ENCODE measurements around the gene NELFE.
"Not testable (repeated sequence)": the region's sequence is repeated elsewhere in the genome, so short reads cannot be mapped to it uniquely, and the experiment has no call there.

The NELFE gene

DNA sequence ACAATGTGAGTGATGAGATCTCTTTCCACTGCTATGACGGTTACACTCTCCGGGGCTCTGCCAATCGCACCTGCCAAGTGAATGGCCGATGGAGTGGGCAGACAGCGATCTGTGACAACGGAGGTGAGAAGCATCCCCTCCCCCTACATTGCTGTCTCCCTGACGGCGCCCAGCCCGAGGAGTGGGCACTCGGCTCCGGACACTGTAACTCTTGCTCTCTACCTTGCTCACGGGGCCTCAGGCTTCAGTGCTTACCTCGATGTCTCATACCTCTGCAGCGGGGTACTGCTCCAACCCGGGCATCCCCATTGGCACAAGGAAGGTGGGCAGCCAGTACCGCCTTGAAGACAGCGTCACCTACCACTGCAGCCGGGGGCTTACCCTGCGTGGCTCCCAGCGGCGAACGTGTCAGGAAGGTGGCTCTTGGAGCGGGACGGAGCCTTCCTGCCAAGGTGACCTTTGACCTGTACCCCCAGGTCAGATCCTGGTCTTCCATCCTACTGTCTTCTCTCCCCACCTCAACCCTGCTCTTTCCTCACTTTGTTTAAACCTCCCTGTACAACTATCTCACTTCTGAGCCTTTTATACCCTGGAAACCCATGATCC is 11.6 kb downstream of the NELFE start:
- Mint-ChIP-seq H3K27me3 (peaks cover 33% of the 10 kb centered on the region), H3K4me3 (no peak overlapping the region), H3K4me1 (peaks cover 7% of the 10 kb centered on the region), H3K9me3 (no peaks in the 10 kb centered on the region), H3K36me3 (no peaks in the 10 kb centered on the region), H3K27ac (no peak overlapping the region)
- ATAC-seq: no peak

DNA sequence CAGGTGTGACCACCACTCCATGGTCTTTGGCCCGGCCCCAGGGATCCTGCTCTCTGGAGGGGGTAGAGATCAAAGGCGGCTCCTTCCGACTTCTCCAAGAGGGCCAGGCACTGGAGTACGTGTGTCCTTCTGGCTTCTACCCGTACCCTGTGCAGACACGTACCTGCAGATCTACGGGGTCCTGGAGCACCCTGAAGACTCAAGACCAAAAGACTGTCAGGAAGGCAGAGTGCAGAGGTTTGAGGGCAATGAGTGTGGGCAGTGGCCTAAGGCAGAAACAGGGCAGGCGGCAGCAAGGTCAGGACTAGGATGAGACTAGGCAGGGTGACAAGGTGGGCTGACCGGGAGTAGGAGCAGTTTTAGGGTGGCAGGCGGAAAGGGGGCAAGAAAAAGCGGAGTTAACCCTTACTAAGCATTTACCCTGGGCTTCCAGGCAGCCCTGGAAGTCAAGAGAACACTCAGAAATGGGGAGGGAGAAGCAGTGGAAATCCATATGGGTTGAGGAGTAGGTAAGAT is 12.3 kb downstream of the NELFE start:
- Mint-ChIP-seq H3K4me1 (peaks cover 7% of the 10 kb centered on the region), H3K4me3 (no peak overlapping the region), H3K27ac (no peak overlapping the region), H3K9me3 (no peaks in the 10 kb centered on the region), H3K36me3 (no peaks in the 10 kb centered on the region), H3K27me3 (peaks cover 36% of the 10 kb centered on the region)
- no peak for ATAC-seq

GRCh38 chr6:31945507-31946369 is 13.0 kb downstream of the NELFE start, which contains the start of gene CFB:
CFB (plus strand) TSS chr6:31946095; CDS start chr6:31946222, 127 bp downstream.
- H3K27ac Mint-ChIP-seq: no peak within 1 kb of the TSS
- ATAC-seq: no peak
- H3K4me3 Mint-ChIP-seq: no peak within 1 kb of the TSS

DNA sequence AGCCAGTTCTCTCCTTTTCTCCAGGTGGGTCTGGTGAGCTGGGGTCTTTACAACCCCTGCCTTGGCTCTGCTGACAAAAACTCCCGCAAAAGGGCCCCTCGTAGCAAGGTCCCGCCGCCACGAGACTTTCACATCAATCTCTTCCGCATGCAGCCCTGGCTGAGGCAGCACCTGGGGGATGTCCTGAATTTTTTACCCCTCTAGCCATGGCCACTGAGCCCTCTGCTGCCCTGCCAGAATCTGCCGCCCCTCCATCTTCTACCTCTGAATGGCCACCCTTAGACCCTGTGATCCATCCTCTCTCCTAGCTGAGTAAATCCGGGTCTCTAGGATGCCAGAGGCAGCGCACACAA is 13.6 kb downstream of the NELFE start:
- no peak overlapping the region for H3K4me3 Mint-ChIP-seq
- peaks cover 36% of the 10 kb centered on the region for H3K27me3 Mint-ChIP-seq

More at GRCh38 chr6:31945507-31946369, 13.0 kb downstream of the NELFE start, which contains the start of gene CFB:
- peaks cover 7% of the 10 kb centered on the region for H3K4me1 Mint-ChIP-seq
- peaks cover 36% of the 10 kb centered on the region for H3K27me3 Mint-ChIP-seq
- H3K9me3 Mint-ChIP-seq: no peaks in the 10 kb centered on the region
- no peaks in the 10 kb centered on the region for H3K36me3 Mint-ChIP-seq

DNA sequence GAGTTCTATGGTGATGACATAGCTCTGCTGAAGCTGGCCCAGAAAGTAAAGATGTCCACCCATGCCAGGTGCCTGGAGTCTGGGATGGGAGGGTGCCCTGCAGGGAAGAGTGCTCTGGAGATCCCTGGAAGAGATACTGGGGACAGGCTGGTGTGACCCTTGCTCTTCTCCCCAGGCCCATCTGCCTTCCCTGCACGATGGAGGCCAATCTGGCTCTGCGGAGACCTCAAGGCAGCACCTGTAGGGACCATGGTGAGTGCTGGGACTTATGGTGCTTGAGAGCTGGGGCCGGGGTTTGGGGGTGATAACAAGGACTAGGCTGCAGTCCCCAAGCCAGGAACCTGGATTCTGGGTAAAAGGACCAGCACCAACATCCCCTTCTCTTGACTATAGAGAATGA is 15.0 kb downstream of the NELFE start:
- H3K27ac Mint-ChIP-seq: no peak overlapping the region
- H3K36me3 Mint-ChIP-seq: no peaks in the 10 kb centered on the region
- peaks cover 36% of the 10 kb centered on the region for H3K27me3 Mint-ChIP-seq
- ATAC-seq: no peak
- peaks cover 7% of the 10 kb centered on the region for H3K4me1 Mint-ChIP-seq
- H3K9me3 Mint-ChIP-seq: no peaks in the 10 kb centered on the region
- no peak overlapping the region for H3K4me3 Mint-ChIP-seq

More for the DNA sequence above, 13.6 kb downstream of the NELFE start:
- Mint-ChIP-seq H3K4me1 (peaks cover 7% of the 10 kb centered on the region), H3K36me3 (no peaks in the 10 kb centered on the region), H3K9me3 (no peaks in the 10 kb centered on the region), H3K27ac (no peak overlapping the region)
- no peak for ATAC-seq

DNA sequence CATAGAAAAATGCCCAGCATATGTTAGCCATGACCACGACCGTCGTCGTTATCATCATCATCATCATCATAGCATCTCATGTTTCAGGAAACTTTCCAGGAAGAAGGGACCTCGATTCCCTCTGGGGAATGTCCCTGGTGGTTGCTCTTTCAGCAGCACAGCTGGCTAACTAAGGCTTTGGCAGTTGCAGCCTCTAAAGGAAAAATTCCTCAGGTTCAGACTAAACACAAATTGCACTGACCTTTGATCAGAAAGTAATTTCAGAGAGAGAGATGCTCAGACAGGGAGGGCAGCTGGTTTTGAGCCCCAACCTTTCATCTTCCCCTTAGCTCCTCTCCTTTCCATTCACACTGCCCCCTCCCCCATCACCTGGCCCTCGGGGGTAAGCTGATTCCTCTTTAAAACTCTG is 18.5 kb downstream of the NELFE start:
- Mint-ChIP-seq H3K9me3 (no peaks in the 10 kb centered on the region), H3K4me1 (peaks cover 2% of the 10 kb centered on the region), H3K4me3 (no peak overlapping the region), H3K36me3 (no peaks in the 10 kb centered on the region), H3K27me3 (peaks cover 31% of the 10 kb centered on the region), H3K27ac (no peak overlapping the region)
- no peak for ATAC-seq

GRCh38 chr6:31935823-31936222 is 22.9 kb downstream of the NELFE start:
- H3K9me3 Mint-ChIP-seq: no peaks in the 10 kb centered on the region
- H3K4me1 Mint-ChIP-seq: no peaks in the 10 kb centered on the region
- peaks cover 15% of the 10 kb centered on the region for H3K27me3 Mint-ChIP-seq
- no peak for ATAC-seq
- no peak overlapping the region for H3K27ac Mint-ChIP-seq
- no peaks in the 10 kb centered on the region for H3K36me3 Mint-ChIP-seq
- H3K4me3 Mint-ChIP-seq: no peak overlapping the region

DNA sequence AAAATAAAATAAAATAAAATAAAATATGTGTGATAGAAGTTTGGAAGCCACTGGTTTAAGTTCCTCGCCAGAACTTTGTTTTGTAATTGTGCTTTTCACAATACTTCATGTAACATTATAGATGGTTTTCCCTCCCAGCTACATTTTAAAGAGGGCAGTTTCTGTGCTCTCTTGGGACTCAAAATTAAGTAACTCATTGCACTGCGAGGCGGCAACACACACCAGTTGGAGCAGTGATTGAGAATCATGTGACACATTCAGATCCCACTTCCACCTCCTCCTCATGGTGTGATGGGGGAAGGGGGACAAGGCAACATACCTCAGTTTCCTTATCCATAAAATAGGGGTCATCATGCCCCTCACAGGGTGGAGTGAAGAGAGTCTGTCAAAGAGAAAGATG is 23.8 kb downstream of the NELFE start:
- H3K9me3 Mint-ChIP-seq: no peaks in the 10 kb centered on the region
- no peaks in the 10 kb centered on the region for H3K4me1 Mint-ChIP-seq
- H3K4me3 Mint-ChIP-seq: no peak overlapping the region
- ATAC-seq: no peak
- peaks cover 15% of the 10 kb centered on the region for H3K27me3 Mint-ChIP-seq
- H3K36me3 Mint-ChIP-seq: no peaks in the 10 kb centered on the region
- H3K27ac Mint-ChIP-seq: no peak overlapping the region

DNA sequence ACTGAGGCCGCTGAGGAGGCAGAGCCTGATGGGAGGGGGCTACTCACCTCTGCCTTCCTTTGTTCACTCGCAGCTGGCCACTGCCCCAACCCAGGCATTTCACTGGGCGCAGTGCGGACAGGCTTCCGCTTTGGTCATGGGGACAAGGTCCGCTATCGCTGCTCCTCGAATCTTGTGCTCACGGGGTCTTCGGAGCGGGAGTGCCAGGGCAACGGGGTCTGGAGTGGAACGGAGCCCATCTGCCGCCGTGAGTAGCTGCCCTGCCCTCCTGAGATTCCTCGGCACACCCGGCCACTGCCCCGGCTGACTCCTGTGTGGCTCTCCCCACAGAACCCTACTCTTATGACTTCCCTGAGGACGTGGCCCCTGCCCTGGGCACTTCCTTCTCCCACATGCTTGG is 25.2 kb downstream of the NELFE start:
- Mint-ChIP-seq H3K27ac (no peak overlapping the region), H3K4me3 (no peak overlapping the region)

DNA sequence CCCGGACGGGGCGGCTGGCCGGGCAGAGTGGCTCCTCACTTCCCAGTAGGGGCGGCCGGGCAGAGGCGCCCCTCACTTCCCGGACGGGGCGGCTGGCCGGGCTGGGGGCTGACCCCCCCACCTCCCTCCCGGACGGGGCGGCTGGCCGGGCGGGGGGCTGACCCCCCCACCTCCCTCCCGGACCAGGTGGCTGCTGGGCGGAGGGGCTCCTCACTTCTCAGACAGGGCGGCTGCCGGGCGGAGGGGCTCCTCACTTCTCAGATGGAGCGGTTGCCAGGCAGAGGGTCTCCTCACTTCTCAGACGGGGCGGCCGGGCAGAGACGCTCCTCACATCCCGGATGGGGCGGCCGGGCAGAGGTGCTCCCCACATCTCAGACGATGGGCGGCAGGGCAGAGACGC is 26.6 kb downstream of the NELFE start:
- not testable (repeated sequence) for H3K4me1 Mint-ChIP-seq, H3K36me3 Mint-ChIP-seq, ATAC-seq, H3K27ac Mint-ChIP-seq, H3K9me3 Mint-ChIP-seq, H3K4me3 Mint-ChIP-seq
- H3K27me3 Mint-ChIP-seq: peaks cover 15% of the 10 kb centered on the region

More for the DNA sequence above, 25.2 kb downstream of the NELFE start:
- Mint-ChIP-seq H3K27me3 (peaks cover 15% of the 10 kb centered on the region), H3K4me1 (no peaks in the 10 kb centered on the region), H3K9me3 (no peaks in the 10 kb centered on the region), H3K36me3 (no peaks in the 10 kb centered on the region)
- ATAC-seq: no peak

DNA sequence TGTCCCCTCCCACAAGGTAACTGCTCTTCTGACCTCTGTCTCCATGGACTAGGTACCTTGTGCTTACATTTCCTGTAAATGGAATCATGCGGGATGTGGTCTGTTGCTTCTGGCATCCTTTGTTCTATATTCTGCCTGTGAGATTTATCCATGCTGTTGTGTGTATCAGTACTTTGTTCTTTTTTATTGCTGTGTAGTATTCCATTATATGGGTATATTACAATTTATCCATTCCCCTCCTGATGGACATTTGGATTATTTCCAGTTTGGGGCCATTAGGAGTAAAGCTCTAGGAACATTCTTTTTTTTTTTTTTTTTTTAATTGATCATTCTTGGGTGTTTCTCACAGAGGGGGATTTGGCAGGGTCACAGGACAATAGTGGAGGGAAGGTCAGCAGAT is 27.8 kb downstream of the NELFE start:
- Mint-ChIP-seq H3K27me3 (peaks cover 15% of the 10 kb centered on the region), H3K9me3 (no peaks in the 10 kb centered on the region), H3K27ac (no peak overlapping the region), H3K4me1 (no peaks in the 10 kb centered on the region), H3K4me3 (no peak overlapping the region), H3K36me3 (no peaks in the 10 kb centered on the region)
- no peak for ATAC-seq

- no peaks in the 10 kb centered on the region for H3K4me1 Mint-ChIP-seq
- no peak for ATAC-seq
- no peak overlapping the region for H3K4me3 Mint-ChIP-seq
- H3K36me3 Mint-ChIP-seq: no peaks in the 10 kb centered on the region
- no peak overlapping the region for H3K27ac Mint-ChIP-seq
- peaks cover 9% of the 10 kb centered on the region for H3K27me3 Mint-ChIP-seq
- H3K9me3 Mint-ChIP-seq: no peaks in the 10 kb centered on the region
These were observed 30.2 kb downstream of the NELFE start for GRCh38 chr6:31928672-31928939.

- H3K36me3 Mint-ChIP-seq: no peaks in the 10 kb centered on the region
- H3K27ac Mint-ChIP-seq: no peak overlapping the region
These were observed 30.7 kb downstream of the NELFE start for GRCh38 chr6:31927863-31928671.

GRCh38 chr6:31927242-31927862 is 31.4 kb downstream of the NELFE start, which contains the start of gene C2:
C2 (plus strand) TSS chr6:31927717; CDS start chr6:31927753, 36 bp downstream.
- Mint-ChIP-seq H3K9me3 (no peaks in the 10 kb centered on the region), H3K27me3 (no peaks in the 10 kb centered on the region), H3K4me3 (no peak within 1 kb of the TSS), H3K36me3 (no peaks in the 10 kb centered on the region), H3K4me1 (no peaks in the 10 kb centered on the region), H3K27ac (no peak within 1 kb of the TSS)
- ATAC-seq: no peak

More at GRCh38 chr6:31927863-31928671, 30.7 kb downstream of the NELFE start:
- Mint-ChIP-seq H3K9me3 (no peaks in the 10 kb centered on the region), H3K4me1 (no peaks in the 10 kb centered on the region), H3K4me3 (no peak overlapping the region), H3K27me3 (peaks cover 4% of the 10 kb centered on the region)
- no peak for ATAC-seq

DNA sequence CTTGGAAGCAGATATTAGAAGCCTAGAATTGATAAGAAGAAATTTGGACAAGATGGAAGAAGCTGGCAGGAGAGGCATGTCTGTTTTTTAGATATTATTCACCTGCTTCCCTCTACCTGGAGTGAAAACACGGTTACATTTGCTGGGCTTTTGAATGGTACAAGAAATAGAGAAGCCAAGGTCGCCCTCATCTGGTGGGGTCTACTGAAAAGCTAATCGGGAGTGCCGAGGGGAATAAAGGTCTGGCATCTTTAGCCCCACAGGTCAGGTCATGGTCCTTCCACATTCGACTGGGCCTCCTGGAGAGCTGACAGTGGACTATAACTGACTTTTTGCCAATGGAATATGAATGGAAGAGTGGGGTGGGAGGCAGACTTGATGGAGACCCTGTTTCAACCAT is 35.8 kb downstream of the NELFE start:
- ATAC-seq: no peak
- Mint-ChIP-seq H3K27ac (no peak overlapping the region), H3K36me3 (no peaks in the 10 kb centered on the region), H3K4me1 (no peaks in the 10 kb centered on the region), H3K9me3 (no peaks in the 10 kb centered on the region), H3K27me3 (no peaks in the 10 kb centered on the region), H3K4me3 (no peak overlapping the region)

Data from stimulated activated memory B cell treated with anti-CD40 and anti-IgM and Interleukin-4, amounts not matched to agents 10 μg/mL and 1 μg/mL and 100 μg/mL, for 72 hours (primary cell).